Anterior cingulate cortex (tissue), 58 donors: ENCODE measurements around the gene ATP6V0E1.

Experiments
- DNase-seq, 58 donors: peaks; one replicate each; lab custom pipeline; 2025; lab: John Stamatoyannopoulos, UW

The ATP6V0E1 gene

GRCh38 chr5:172983542-172984243 lies at the start of gene ATP6V0E1:
Gene ATP6V0E1 (plus strand): TSS chr5:172983771. CDS start chr5:172983861, 90 bp downstream.
- DNase-seq: peak; percentile 43 to 97 (median 93)

- no peak for DNase-seq
Observed at GRCh38 chr5:172935096-172935495, 48.5 kb upstream of the ATP6V0E1 start.

- DNase-seq: no peak
Observed at GRCh38 chr5:172936401-172936800, 47.2 kb upstream of the ATP6V0E1 start.

- no peak for DNase-seq
Observed at GRCh38 chr5:172939071-172939470, 44.5 kb upstream of the ATP6V0E1 start.

- DNase-seq: peak in 35 of 58 donors; percentile 12 to 78 (median 45)
Observed at GRCh38 chr5:172939611-172940267, 43.8 kb upstream of the ATP6V0E1 start.

- no peak for DNase-seq
Observed at GRCh38 chr5:172940268-172941066, 43.1 kb upstream of the ATP6V0E1 start.

GRCh38 chr5:172941067-172941516 lies 42.5 kb upstream of the ATP6V0E1 start:
- DNase-seq: no peak

GRCh38 chr5:172942556-172942955 lies 41.0 kb upstream of the ATP6V0E1 start:
- DNase-seq: no peak

GRCh38 chr5:172943283-172943841 lies 40.2 kb upstream of the ATP6V0E1 start:
- peak in 3 of 58 donors; percentile 16 to 33 (median 20) for DNase-seq

GRCh38 chr5:172943906-172944305 lies 39.7 kb upstream of the ATP6V0E1 start:
- DNase-seq: no peak

- DNase-seq: no peak
Observed at GRCh38 chr5:172944741-172945140, 38.8 kb upstream of the ATP6V0E1 start.

GRCh38 chr5:172945151-172945550 lies 38.4 kb upstream of the ATP6V0E1 start:
- DNase-seq: no peak

GRCh38 chr5:172946146-172946545 lies 37.4 kb upstream of the ATP6V0E1 start:
- DNase-seq: peak in 1 of 58 donors; percentile 12

GRCh38 chr5:172949426-172949825 lies 34.1 kb upstream of the ATP6V0E1 start:
- DNase-seq: no peak

- no peak for DNase-seq
Observed at GRCh38 chr5:172950176-172950965, 33.2 kb upstream of the ATP6V0E1 start.

- no peak for DNase-seq
Observed at GRCh38 chr5:172951371-172952033, 32.1 kb upstream of the ATP6V0E1 start.

- no peak for DNase-seq
Observed at GRCh38 chr5:172952034-172952511, 31.5 kb upstream of the ATP6V0E1 start.

- DNase-seq: no peak
Observed at GRCh38 chr5:172953776-172954675, 29.5 kb upstream of the ATP6V0E1 start.
